ENCODE results near the gene SH3PXD2A.
"Not testable (repeated sequence)": the region's sequence is repeated elsewhere in the genome, so short reads cannot be mapped to it uniquely, and the experiment has no call there.

SH3PXD2A gene

GRCh38 chr10:103765168-103765567 lies 90.2 kb downstream of the SH3PXD2A start:
- Histone ChIP-seq H3K36me3 (ENCODE audit: control insufficient read depth, insufficient read depth, low read length) (no peaks in the 10 kb centered on the region), H3K4me3 (ENCODE audit: low read depth, low read length) (no peak overlapping the region), H3K4me1 (ENCODE audit: control insufficient read depth, insufficient read depth, low read length) (peaks cover 11% of the 10 kb centered on the region), H3K9me3 (ENCODE audit: control insufficient read depth, insufficient read depth, low read length) (no peaks in the 10 kb centered on the region), H3K9ac (ENCODE audit: low read depth, low read length) (no peak overlapping the region), H3K27me3 (ENCODE audit: control insufficient read depth, insufficient read depth, low read length) (no peaks in the 10 kb centered on the region)

- Histone ChIP-seq H3K27me3 (ENCODE audit: control insufficient read depth, insufficient read depth, low read length) (no peaks in the 10 kb centered on the region), H3K9ac (ENCODE audit: low read depth, low read length) (peak overlapping the region; percentile 5), H3K4me1 (ENCODE audit: control insufficient read depth, insufficient read depth, low read length) (peaks cover 11% of the 10 kb centered on the region), H3K9me3 (ENCODE audit: control insufficient read depth, insufficient read depth, low read length) (no peaks in the 10 kb centered on the region), H3K4me3 (ENCODE audit: low read depth, low read length) (no peak overlapping the region), H3K36me3 (ENCODE audit: control insufficient read depth, insufficient read depth, low read length) (no peaks in the 10 kb centered on the region)
Measured at GRCh38 chr10:103764296-103765088, 90.9 kb downstream of the SH3PXD2A start.

GRCh38 chr10:103763374-103764202 lies 91.8 kb downstream of the SH3PXD2A start:
- Histone ChIP-seq H3K9me3 (ENCODE audit: control insufficient read depth, insufficient read depth, low read length) (no peaks in the 10 kb centered on the region), H3K27me3 (ENCODE audit: control insufficient read depth, insufficient read depth, low read length) (no peaks in the 10 kb centered on the region), H3K36me3 (ENCODE audit: control insufficient read depth, insufficient read depth, low read length) (no peaks in the 10 kb centered on the region), H3K4me1 (ENCODE audit: control insufficient read depth, insufficient read depth, low read length) (peaks cover 10% of the 10 kb centered on the region), H3K9ac (ENCODE audit: low read depth, low read length) (peak overlapping the region; percentile 5), H3K4me3 (ENCODE audit: low read depth, low read length) (no peak overlapping the region)

DNA sequence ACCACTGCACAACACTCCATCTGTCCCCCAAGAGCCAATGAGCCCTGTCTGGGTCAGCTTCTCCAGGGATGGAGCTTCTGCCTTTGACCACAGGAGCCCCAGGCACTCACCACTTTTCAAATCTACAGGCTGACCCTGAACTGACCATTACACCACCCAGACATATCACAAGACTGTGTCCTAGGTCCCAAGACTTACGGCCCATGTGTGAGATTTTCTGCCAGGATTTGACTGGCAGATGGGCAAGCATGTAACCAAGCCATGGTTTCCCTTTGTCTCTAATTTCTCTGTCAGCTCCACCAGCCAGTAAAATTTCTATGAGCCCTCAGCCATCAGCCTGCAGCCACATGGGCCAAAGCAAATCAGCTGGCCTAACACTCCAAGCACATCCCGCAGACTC lies 92.5 kb downstream of the SH3PXD2A start:
- H3K9ac ChIP-seq (ENCODE audit: low read depth, low read length) = no peak overlapping the region
- no peaks in the 10 kb centered on the region for H3K36me3 ChIP-seq (ENCODE audit: control insufficient read depth, insufficient read depth, low read length)
- no peaks in the 10 kb centered on the region for H3K9me3 ChIP-seq (ENCODE audit: control insufficient read depth, insufficient read depth, low read length)
- H3K27me3 ChIP-seq (ENCODE audit: control insufficient read depth, insufficient read depth, low read length) = no peaks in the 10 kb centered on the region
- no peak overlapping the region for H3K4me3 ChIP-seq (ENCODE audit: low read depth, low read length)
- H3K4me1 ChIP-seq (ENCODE audit: control insufficient read depth, insufficient read depth, low read length) = peaks cover 8% of the 10 kb centered on the region

GRCh38 chr10:103762162-103762561 lies 93.2 kb downstream of the SH3PXD2A start:
- no peaks in the 10 kb centered on the region for H3K27me3 ChIP-seq (ENCODE audit: control insufficient read depth, insufficient read depth, low read length)
- no peaks in the 10 kb centered on the region for H3K36me3 ChIP-seq (ENCODE audit: control insufficient read depth, insufficient read depth, low read length)
- peaks cover 14% of the 10 kb centered on the region for H3K4me1 ChIP-seq (ENCODE audit: control insufficient read depth, insufficient read depth, low read length)
- no peak overlapping the region for H3K9ac ChIP-seq (ENCODE audit: low read depth, low read length)
- H3K4me3 ChIP-seq (ENCODE audit: low read depth, low read length) = no peak overlapping the region
- H3K9me3 ChIP-seq (ENCODE audit: control insufficient read depth, insufficient read depth, low read length) = no peaks in the 10 kb centered on the region

GRCh38 chr10:103761075-103761920 lies 94.1 kb downstream of the SH3PXD2A start:
- H3K4me3 ChIP-seq (ENCODE audit: low read depth, low read length) = no peak overlapping the region
- no peaks in the 10 kb centered on the region for H3K36me3 ChIP-seq (ENCODE audit: control insufficient read depth, insufficient read depth, low read length)
- H3K4me1 ChIP-seq (ENCODE audit: control insufficient read depth, insufficient read depth, low read length) = peaks cover 20% of the 10 kb centered on the region
- H3K9ac ChIP-seq (ENCODE audit: low read depth, low read length) = no peak overlapping the region
- no peaks in the 10 kb centered on the region for H3K9me3 ChIP-seq (ENCODE audit: control insufficient read depth, insufficient read depth, low read length)
- no peaks in the 10 kb centered on the region for H3K27me3 ChIP-seq (ENCODE audit: control insufficient read depth, insufficient read depth, low read length)

GRCh38 chr10:103760233-103760632 lies 95.1 kb downstream of the SH3PXD2A start:
- peaks cover 18% of the 10 kb centered on the region for H3K4me1 ChIP-seq (ENCODE audit: control insufficient read depth, insufficient read depth, low read length)
- H3K4me3 ChIP-seq (ENCODE audit: low read depth, low read length); H3K27me3 ChIP-seq (ENCODE audit: control insufficient read depth, insufficient read depth, low read length); H3K9me3 ChIP-seq (ENCODE audit: control insufficient read depth, insufficient read depth, low read length); H3K9ac ChIP-seq (ENCODE audit: low read depth, low read length); H3K36me3 ChIP-seq (ENCODE audit: control insufficient read depth, insufficient read depth, low read length): not testable (repeated sequence)

GRCh38 chr10:103759100-103759781 lies 96.1 kb downstream of the SH3PXD2A start:
- H3K4me3 ChIP-seq (ENCODE audit: low read depth, low read length) = no peak overlapping the region
- no peaks in the 10 kb centered on the region for H3K36me3 ChIP-seq (ENCODE audit: control insufficient read depth, insufficient read depth, low read length)
- H3K4me1 ChIP-seq (ENCODE audit: control insufficient read depth, insufficient read depth, low read length) = peaks cover 18% of the 10 kb centered on the region
- no peaks in the 10 kb centered on the region for H3K27me3 ChIP-seq (ENCODE audit: control insufficient read depth, insufficient read depth, low read length)
- H3K9me3 ChIP-seq (ENCODE audit: control insufficient read depth, insufficient read depth, low read length) = no peaks in the 10 kb centered on the region
- no peak overlapping the region for H3K9ac ChIP-seq (ENCODE audit: low read depth, low read length)

DNA sequence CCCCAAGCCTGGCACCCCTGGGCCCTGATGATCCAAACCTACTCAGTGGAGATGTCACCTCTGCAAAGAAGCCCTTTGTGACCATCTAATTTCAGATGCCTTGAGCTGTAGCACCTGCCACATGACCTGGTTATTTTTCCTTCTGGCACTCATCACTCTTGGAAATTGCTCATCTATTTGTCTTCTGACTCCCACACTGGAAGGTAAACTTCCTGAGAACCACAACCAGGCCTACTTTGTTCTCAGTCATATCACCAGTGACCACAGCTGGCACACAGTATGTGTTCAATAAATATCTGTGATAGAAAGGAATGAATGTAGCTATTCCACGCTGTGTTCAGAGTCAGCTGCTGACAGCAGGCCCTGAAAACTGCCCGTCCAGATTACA lies 97.1 kb downstream of the SH3PXD2A start:
- no peaks in the 10 kb centered on the region for H3K9me3 ChIP-seq (ENCODE audit: control insufficient read depth, insufficient read depth, low read length)
- peaks cover 16% of the 10 kb centered on the region for H3K4me1 ChIP-seq (ENCODE audit: control insufficient read depth, insufficient read depth, low read length)
- H3K27me3 ChIP-seq (ENCODE audit: control insufficient read depth, insufficient read depth, low read length) = no peaks in the 10 kb centered on the region
- H3K9ac ChIP-seq (ENCODE audit: low read depth, low read length) = no peak overlapping the region
- no peak overlapping the region for H3K4me3 ChIP-seq (ENCODE audit: low read depth, low read length)
- H3K36me3 ChIP-seq (ENCODE audit: control insufficient read depth, insufficient read depth, low read length) = no peaks in the 10 kb centered on the region

DNA sequence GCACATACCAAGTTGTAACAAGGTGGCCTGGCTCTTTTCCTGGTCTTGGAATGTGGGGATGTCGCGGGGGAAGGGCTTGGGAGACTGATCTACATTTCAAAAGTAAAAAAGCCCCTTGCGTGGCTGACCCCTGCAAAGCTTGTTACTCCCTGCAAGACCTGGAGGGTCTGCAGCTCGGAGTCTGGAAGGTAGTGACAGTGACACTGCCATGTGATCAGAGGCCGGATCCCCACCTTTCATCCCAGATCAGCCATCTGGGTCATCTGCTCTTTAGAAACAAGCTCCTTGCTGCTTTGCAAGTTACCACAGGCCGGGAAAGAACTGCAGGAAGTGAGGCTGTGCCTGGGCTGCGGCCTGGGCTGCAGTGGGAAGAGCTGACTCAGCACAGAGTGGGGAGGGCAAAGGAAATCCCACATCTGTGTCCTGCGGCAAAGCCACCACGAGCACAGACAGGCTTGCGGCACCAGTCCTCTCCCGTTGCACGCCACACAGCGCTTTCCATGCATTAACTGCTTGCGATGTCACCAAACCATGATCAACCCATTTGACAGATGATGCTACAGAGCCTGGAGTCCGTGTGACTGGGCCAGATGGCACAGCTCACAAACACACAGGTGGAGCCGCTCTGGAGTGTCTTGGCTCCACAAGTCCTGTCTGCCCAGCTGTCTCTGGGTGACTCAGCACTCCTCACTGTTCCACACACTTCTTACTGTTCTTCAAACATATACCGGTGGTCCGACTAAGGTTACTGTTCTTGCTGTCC lies 97.7 kb downstream of the SH3PXD2A start:
- H3K36me3 ChIP-seq (ENCODE audit: control insufficient read depth, insufficient read depth, low read length) = no peaks in the 10 kb centered on the region
- no peaks in the 10 kb centered on the region for H3K27me3 ChIP-seq (ENCODE audit: control insufficient read depth, insufficient read depth, low read length)
- H3K9ac ChIP-seq (ENCODE audit: low read depth, low read length) = peak overlapping the region; percentile 27
- H3K9me3 ChIP-seq (ENCODE audit: control insufficient read depth, insufficient read depth, low read length) = no peaks in the 10 kb centered on the region
- no peak overlapping the region for H3K4me3 ChIP-seq (ENCODE audit: low read depth, low read length)
- H3K4me1 ChIP-seq (ENCODE audit: control insufficient read depth, insufficient read depth, low read length) = peaks cover 14% of the 10 kb centered on the region

Data from iPS-15b (cell line).